H54 (cell line): ENCODE results near the gene WDPCP.
"Not testable (repeated sequence)": the region's sequence is repeated elsewhere in the genome, so short reads cannot be mapped to it uniquely, and the experiment has no call there.

ENCODE experiments used
- DNase-seq: peaks from one replicate; pipeline ENCODE4 v3.0.0; 2011; ENCODE audit warnings: low spot score, mixed read lengths; ENCODE audit not compliant: insufficient read length
- FAIRE-seq: peaks from 3 replicates; lab custom pipeline; 2011; peaks lifted over from hg19 to GRCh38; lab: Jason Lieb, UNC
- POLR2A ChIP-seq: IDR thresholded peaks from 2 replicates; pipeline ENCODE4 v1.6.1; 2011; ENCODE audit warnings: low read depth, mild to moderate bottlenecking, low read length

WDPCP gene

DNA sequence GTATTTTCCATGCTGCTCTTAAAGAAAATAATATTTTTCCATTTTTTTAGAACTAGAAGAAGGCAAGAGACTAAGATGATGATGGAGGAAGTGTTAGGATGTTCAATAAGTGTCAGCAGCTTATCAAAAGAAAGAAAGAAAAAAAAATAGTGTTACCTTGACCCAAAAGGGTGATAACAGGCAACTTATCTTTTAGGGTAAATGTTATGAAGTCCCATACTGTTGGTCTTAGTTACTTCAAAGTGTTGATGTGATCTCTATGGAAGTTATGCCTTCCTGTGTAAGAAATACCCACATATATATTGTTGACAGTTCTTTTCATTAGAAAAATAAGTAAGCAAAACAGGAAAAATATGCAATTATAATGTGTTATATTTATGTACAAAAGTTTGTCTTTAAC lies 394.1 kb downstream of the WDPCP start:
- DNase-seq (no peak), FAIRE-seq (no peak)
- TF ChIP-seq POLR2A: no peak

DNA sequence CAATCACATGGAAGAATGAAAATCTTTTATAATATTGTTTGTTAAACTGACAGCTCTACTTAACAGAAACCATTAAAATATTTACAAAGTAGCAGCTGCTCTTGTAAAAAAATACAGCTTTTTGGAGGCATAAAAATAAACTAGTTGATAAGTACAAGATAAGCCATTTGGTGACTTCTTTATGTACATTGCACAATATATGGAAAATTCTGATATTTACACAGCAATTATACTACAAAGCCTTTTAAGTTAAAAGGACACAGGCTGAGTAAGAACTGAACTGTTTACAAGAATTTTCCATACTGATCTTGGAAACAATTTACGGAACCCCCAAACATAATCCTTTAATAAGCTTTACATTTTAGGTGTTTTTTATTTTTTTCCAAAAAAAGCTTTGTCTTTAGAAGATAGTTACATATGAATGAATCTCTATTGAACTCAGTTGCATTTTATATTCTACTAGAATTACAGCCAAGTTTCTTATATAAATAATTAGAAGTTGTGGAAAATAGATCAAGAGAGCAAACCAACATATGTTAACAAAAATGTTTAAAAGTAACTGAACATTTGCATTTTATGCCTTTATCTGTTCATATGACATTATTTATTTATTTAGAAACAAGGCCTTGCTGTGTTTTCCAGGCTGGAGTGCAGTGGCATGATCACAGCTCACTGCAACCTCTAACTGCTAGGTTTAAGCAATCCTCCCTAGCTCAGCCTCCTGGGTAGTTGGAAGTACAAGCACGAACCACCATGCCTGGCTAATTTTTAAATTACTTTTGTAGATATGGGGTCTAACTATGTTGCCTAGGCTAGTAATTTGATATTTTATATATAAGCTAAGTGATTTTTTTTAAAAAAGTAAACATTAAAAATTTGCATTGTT lies 395.1 kb downstream of the WDPCP start:
- TF ChIP-seq POLR2A: no peak
- DNase-seq (no peak), FAIRE-seq (no peak)

DNA sequence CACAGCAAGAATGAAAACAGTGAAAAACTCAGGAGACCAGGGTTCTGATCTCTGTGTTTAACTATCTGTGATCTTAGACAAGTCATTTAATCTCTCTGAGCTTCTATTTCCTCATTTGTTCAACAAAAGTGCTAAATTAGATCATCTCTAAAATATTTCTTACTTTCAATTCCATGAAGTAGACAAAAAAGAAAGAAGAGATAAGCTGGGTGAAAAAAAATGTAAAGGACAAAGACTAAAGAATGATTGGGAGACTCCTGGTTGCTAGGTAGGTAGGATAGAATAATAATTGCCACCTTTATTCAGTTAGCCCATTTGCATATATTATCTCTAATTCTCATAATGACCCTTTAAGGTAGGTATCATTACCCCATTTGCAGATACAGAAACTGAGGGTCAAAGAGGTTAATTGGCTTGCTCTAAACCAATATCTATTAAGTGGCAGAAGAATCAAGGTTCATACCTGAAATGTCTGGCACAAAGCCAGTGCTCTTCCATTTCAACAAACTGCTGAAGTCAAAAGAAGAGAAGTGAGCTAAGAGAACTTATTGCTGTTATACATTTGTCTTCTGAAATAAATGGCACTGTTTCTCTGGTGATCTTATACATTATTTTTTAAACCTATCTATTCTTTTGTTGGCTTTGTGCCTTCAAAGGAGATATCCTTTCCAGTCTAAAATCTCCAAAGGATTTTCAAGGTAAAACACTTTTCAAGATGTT lies 395.9 kb downstream of the WDPCP start:
- FAIRE-seq: peak; percentile 11
- no peak for TF ChIP-seq POLR2A
- DNase-seq: no peak

DNA sequence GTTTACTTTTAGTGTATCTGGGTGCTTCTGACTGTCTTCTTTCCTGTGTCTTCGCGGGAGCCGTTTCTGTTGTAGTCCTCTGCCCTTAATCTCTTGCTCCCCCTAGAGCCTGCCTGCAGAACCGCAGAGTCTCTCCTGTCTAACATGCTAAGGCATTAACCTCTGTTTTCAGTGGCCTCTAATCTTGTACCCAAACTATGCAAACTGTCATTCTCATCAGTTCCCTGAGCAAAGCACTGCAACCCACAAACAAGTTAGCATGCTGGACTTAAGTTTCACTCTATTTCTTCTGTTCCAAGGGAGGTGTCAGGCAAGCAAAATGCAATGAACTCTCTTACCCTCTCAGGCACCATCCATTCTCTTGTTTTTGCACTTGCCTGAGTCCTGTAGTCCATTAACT lies 399.3 kb downstream of the WDPCP start:
- no peak for TF ChIP-seq POLR2A
- DNase-seq: peak; percentile 15
- peak; percentile 86 for FAIRE-seq

DNA sequence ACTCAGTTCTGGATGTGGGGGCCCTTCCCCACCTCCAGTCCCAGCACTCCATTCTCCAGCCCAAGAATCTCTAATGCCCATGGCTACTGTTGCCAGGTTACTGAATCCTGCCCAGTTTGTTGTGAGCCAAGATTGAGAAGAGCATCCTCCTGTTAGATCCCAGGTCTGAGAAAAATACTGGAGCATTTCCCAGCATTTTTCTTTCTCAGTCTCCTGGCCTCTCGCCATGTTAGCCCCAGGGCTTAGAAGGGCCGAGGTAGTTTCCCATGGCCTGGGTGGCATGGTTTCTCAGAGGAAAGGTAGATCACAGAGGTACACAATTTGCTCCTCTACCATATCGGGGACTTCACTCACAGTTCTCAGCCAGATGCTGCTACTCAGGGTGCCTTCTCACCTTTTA lies 401.9 kb downstream of the WDPCP start:
- no peak for FAIRE-seq
- TF ChIP-seq POLR2A: no peak
- no peak for DNase-seq

DNA sequence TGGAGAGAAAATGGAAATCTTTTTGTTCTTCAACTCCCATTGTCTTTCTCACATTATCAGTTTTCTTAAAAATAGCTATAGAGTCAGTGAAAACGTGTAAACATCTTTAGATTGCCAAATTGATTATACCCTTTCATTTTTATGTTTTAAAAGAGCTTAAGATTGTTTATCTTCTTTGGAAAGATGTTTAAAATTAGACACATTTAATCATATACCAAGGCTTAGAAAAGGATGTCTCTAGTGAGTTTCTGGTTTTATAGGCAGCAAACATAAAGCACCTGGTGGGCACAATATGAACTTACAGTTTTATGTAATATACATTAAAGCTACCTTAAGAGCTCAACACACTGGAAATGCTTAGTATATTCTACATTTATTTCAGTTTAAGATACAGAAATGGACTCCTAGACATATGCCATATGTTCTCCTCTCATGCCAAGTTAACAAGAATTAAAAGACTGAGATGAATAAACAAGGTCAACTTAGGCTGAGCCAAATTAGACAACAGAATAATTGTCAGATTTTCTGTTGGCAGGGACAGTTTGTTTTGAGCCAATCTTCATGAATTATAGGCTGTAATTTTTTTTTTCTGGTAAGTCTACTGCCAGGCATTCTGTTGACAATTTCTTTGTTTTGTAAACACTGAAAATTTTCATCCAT lies 425.0 kb downstream of the WDPCP start:
- FAIRE-seq (no peak), DNase-seq (no peak)
- no peak for TF ChIP-seq POLR2A

DNA sequence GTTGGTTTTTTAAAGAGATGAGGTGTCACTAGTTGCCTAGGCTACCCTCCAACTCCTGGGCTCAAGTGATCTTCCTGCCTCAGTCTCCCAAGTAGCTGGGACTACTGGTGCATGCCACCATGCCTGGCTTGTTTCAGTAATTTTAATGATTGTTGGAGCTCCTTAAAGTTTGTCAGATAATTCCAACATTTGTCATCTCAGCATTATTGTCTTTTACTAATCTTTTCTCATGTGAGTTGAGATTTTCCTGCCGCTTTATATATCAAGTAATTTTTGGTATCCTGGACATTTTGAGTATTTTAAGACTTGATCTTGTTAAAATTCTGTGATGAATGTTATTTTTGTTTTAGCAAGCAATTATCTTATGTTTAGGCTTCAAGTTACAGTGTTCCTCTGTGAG lies 429.0 kb downstream of the WDPCP start:
- no peak for TF ChIP-seq POLR2A
- no peak for DNase-seq
- no peak for FAIRE-seq

DNA sequence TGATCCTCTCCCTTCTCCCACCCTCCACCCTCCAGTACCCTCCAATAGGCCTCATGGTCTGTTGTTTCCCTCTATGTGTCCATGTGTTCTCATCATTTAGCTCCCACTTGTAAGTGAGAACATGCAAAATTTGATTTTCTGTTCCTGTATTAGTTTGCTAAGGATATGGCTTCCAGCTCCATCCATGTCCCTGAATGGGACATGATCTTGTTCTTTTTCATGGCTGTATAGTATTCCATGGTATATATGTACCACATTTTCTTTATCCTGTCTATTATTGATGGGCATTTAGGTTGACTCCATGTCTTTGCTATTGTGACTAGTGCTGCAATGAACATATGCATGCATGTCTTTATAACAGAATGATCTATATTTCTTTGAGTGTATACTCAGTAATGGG lies 451.6 kb downstream of the WDPCP start:
- DNase-seq, FAIRE-seq: not testable (repeated sequence)

DNA sequence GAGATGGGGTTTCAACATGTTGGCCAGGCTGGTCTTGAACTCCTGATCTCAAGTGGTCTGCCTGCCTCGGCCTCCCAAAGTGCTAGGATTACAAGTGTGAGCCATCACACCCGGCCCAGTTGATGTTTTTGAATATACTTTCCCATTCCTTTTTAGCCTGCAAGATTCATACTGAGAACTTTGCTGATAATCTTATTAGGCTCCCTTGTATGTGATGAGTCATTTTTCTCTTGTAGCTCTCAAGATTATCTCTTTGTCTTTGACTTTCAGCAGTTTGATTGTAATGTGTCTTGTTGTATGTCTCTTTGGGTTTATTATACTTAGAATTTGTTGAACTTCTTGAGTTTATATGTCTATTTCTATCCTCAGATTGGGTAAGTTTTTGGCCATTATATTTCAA lies 456.3 kb downstream of the WDPCP start:
- FAIRE-seq: no peak
- TF ChIP-seq POLR2A: no peak
- DNase-seq: no peak

DNA sequence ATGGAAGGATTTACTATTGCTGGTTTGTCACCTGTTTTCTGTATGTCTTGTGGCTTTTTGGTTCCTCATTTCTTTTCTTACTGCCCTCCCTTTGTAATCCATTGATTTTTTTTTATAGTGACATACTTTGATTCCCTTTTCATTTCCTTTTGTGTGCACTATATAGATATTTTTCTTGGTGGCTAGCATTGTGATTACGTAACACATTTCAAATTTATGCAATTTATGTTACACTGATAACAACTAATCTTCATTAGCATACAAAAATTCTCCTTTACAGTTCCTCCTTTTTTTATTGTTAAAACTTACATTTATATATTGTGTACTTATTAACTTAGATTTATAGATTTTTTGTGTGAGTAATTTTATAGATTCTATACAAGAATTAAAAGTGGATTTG lies 457.1 kb downstream of the WDPCP start:
- DNase-seq (no peak), FAIRE-seq (no peak)

DNA sequence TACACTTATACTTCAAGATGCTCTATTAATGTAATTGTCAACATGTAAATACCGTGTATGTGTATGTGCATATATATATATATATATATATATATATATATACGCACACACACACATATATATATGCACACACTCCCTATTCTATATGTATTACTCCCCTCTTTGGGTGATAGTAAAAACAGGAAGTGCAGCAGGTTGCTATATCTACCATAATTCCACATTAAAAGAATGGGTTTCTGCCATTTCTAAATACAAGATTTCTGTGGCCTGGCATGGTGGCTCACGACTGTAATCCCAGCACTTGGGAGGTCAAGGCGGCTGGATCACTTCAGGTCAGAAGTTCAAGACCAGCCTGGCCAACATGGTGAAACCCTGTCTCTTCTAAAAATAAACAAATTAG lies 460.7 kb downstream of the WDPCP start:
- no peak for TF ChIP-seq POLR2A
- no peak for DNase-seq
- no peak for FAIRE-seq

More for the DNA sequence above, 457.1 kb downstream of the WDPCP start:
- TF ChIP-seq POLR2A: no peak

DNA sequence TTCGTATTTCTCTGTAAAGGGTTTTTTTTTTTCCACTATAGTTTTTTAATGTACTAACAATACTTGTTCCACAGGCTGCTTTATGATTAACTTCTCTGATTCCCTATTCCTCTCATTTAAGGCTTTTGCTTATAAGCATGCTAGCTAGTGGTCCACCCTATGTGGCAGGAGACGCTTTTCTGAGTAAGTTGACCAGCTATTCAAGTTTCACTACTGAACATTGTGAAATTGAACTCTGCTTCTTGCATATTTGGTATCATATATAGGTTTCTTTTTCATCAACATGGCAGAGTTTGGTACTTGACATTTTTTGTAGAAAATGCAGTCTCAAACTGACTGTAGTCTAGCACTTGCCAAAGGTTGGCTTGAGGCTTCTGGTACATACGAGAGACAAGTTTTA lies 463.4 kb downstream of the WDPCP start:
- FAIRE-seq (no peak), DNase-seq (no peak)
- TF ChIP-seq POLR2A: no peak

DNA sequence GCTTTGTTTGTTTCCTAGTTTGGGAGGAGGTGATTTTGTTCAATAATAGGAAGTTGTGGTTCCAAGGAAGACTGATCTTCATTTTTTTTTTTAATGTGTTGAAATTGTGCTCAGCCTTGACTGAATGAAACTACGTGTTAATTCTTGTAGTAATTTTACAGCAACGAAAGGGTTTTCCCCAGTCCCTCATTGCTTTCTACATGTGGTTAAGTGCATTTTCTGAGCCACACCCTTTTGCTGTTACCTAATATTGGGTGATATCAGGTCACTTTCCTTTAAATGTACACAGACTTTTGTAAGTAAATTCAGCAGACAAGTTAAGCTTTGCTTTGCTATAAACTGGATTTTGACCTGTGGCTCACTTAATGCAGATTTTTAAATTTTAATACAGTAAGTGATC lies 464.1 kb downstream of the WDPCP start:
- DNase-seq: no peak
- TF ChIP-seq POLR2A: no peak
- FAIRE-seq: no peak

DNA sequence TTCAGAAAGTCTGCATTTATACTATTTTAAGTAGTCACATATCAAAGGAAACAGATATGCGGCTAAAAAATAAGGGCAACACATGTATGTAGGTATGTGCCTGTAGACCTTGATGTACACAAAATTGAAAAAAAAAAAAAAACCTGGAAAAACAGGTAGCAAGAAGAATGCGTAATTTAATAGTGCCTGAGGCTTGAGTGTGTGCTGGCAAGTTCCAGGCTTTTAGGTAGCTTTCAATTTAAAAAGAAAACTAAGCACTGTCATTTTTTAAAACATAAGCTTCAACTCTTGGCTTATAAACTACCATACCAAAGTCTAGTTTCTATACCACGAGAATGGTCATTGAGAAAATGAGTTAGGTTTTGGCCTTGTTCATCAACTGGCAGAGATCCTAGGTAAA lies 465.4 kb downstream of the WDPCP start:
- no peak for TF ChIP-seq POLR2A
- DNase-seq (no peak), FAIRE-seq (no peak)
